Measurements from ENCODE around the gene CELA1.
"Not testable (repeated sequence)": the region's sequence is repeated elsewhere in the genome, so short reads cannot be mapped to it uniquely, and the experiment has no call there.

Gene CELA1

GRCh38 chr12:51348116-51348515, 1.6 kb upstream of the CELA1 start:
- Histone ChIP-seq H3K27ac (ENCODE audit: insufficient read depth, low read length, poor library complexity, severe bottlenecking) (no peak overlapping the region), H3K9me3 (ENCODE audit: control insufficient read depth, low read length) (no peaks in the 10 kb centered on the region), H3K4me1 (ENCODE audit: control insufficient read depth, insufficient read depth, low read length, poor library complexity, severe bottlenecking) (no peaks in the 10 kb centered on the region), H3K27me3 (replicated peaks; ENCODE audit: control insufficient read depth, insufficient read depth, low read length, poor library complexity, severe bottlenecking) (no peaks in the 10 kb centered on the region), H3K4me3 (ENCODE audit: insufficient read depth, low read depth, low read length, poor library complexity, severe bottlenecking) (no peak overlapping the region), H3K36me3 (ENCODE audit: control insufficient read depth, insufficient read depth, low read length) (no peaks in the 10 kb centered on the region)
- DNase-seq: no peak

- Histone ChIP-seq H3K27ac (ENCODE audit: insufficient read depth, low read length, poor library complexity, severe bottlenecking) (no peak overlapping the region), H3K9me3 (ENCODE audit: control insufficient read depth, low read length) (no peaks in the 10 kb centered on the region), H3K36me3 (ENCODE audit: control insufficient read depth, insufficient read depth, low read length) (no peaks in the 10 kb centered on the region), H3K27me3 (replicated peaks; ENCODE audit: control insufficient read depth, insufficient read depth, low read length, poor library complexity, severe bottlenecking) (no peaks in the 10 kb centered on the region), H3K4me1 (ENCODE audit: control insufficient read depth, insufficient read depth, low read length, poor library complexity, severe bottlenecking) (peaks cover 5% of the 10 kb centered on the region), H3K4me3 (ENCODE audit: insufficient read depth, low read depth, low read length, poor library complexity, severe bottlenecking) (no peak overlapping the region)
- DNase-seq: no peak
Measured at GRCh38 chr12:51345681-51346080, 798 bp downstream of the CELA1 start.

GRCh38 chr12:51343201-51343600, 3.3 kb downstream of the CELA1 start:
- Histone ChIP-seq H3K9me3 (ENCODE audit: control insufficient read depth, low read length) (no peaks in the 10 kb centered on the region), H3K36me3 (ENCODE audit: control insufficient read depth, insufficient read depth, low read length) (no peaks in the 10 kb centered on the region), H3K27me3 (replicated peaks; ENCODE audit: control insufficient read depth, insufficient read depth, low read length, poor library complexity, severe bottlenecking) (no peaks in the 10 kb centered on the region), H3K4me3 (ENCODE audit: insufficient read depth, low read depth, low read length, poor library complexity, severe bottlenecking) (no peak overlapping the region), H3K4me1 (ENCODE audit: control insufficient read depth, insufficient read depth, low read length, poor library complexity, severe bottlenecking) (peaks cover 5% of the 10 kb centered on the region), H3K27ac (ENCODE audit: insufficient read depth, low read length, poor library complexity, severe bottlenecking) (no peak overlapping the region)
- no peak for DNase-seq

DNA sequence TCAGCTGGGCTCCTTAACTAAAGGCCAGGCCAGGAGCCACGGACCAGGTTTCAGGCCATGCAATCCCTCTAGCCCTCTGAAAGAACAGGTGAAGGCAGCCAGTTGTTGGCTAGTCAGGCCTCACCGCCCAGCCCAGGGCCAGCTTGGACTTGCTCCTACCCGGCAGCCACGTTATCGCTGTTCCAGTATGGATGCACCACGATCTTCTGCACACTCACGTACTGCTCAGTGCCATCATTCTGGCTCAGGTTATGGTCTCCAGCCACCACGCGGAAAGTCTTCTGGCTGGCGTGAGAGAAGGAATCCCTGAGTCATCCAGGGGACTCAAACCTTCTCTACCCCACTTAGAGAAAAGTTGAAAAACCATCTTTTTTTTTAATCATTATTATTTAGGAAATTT, 4.1 kb downstream of the CELA1 start:
- Histone ChIP-seq H3K4me1 (ENCODE audit: control insufficient read depth, insufficient read depth, low read length, poor library complexity, severe bottlenecking) (peaks cover 5% of the 10 kb centered on the region), H3K27ac (ENCODE audit: insufficient read depth, low read length, poor library complexity, severe bottlenecking) (no peak overlapping the region), H3K27me3 (replicated peaks; ENCODE audit: control insufficient read depth, insufficient read depth, low read length, poor library complexity, severe bottlenecking) (no peaks in the 10 kb centered on the region), H3K4me3 (ENCODE audit: insufficient read depth, low read depth, low read length, poor library complexity, severe bottlenecking) (no peak overlapping the region), H3K9me3 (ENCODE audit: control insufficient read depth, low read length) (no peaks in the 10 kb centered on the region), H3K36me3 (ENCODE audit: control insufficient read depth, insufficient read depth, low read length) (no peaks in the 10 kb centered on the region)
- no peak for DNase-seq

DNA sequence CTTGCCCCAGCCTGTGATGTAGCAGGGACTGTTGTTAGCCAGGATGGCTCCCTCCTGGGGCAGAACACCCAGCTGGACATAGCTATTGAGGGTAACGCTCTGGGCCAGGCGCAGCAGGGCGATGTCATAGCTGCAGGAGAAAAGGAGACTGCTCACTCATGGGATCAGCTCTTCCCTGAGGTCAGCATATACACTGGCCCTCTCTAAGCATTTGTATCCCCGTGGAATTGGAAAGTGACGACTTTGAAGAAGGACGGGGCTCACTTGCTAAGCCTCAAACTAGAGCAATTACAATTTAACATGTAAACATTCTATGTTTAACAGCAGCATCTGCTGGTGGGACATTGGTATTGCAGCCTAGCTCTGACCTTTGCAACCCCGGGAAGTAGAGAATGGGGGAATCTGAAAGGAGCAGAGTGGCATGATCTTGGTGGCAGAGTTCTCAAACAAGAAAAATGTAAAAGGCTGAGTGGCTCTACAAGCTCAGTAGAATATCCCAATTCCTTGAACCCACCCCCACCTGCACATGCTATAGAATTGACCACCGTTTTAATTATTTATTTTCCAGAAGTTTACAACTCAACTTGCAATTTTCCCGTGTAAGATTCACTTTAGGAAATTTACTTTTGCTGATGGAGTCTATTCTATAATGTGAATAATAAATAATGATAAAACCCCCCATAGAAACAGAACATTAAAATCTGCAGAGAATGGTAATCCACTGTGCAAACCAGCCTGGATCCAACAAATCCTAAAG, 5.0 kb downstream of the CELA1 start:
- no peaks in the 10 kb centered on the region for H3K27me3 ChIP-seq (replicated peaks; ENCODE audit: control insufficient read depth, insufficient read depth, low read length, poor library complexity, severe bottlenecking)
- no peaks in the 10 kb centered on the region for H3K9me3 ChIP-seq (ENCODE audit: control insufficient read depth, low read length)
- peak overlapping the region; percentile 11 for H3K4me3 ChIP-seq (ENCODE audit: insufficient read depth, low read depth, low read length, poor library complexity, severe bottlenecking)
- H3K27ac ChIP-seq (ENCODE audit: insufficient read depth, low read length, poor library complexity, severe bottlenecking): no peak overlapping the region
- no peaks in the 10 kb centered on the region for H3K36me3 ChIP-seq (ENCODE audit: control insufficient read depth, insufficient read depth, low read length)
- DNase-seq: peak; percentile 32 to 53 (median 47)
- peaks cover 5% of the 10 kb centered on the region for H3K4me1 ChIP-seq (ENCODE audit: control insufficient read depth, insufficient read depth, low read length, poor library complexity, severe bottlenecking)

GRCh38 chr12:51339750-51340149, 6.7 kb downstream of the CELA1 start:
- Histone ChIP-seq H3K27me3 (replicated peaks; ENCODE audit: control insufficient read depth, insufficient read depth, low read length, poor library complexity, severe bottlenecking) (no peaks in the 10 kb centered on the region), H3K27ac (ENCODE audit: insufficient read depth, low read length, poor library complexity, severe bottlenecking) (no peak overlapping the region), H3K9me3 (ENCODE audit: control insufficient read depth, low read length) (no peaks in the 10 kb centered on the region), H3K4me1 (ENCODE audit: control insufficient read depth, insufficient read depth, low read length, poor library complexity, severe bottlenecking) (peaks cover 5% of the 10 kb centered on the region), H3K4me3 (ENCODE audit: insufficient read depth, low read depth, low read length, poor library complexity, severe bottlenecking) (no peak overlapping the region), H3K36me3 (ENCODE audit: control insufficient read depth, insufficient read depth, low read length) (no peaks in the 10 kb centered on the region)
- no peak for DNase-seq

- DNase-seq; H3K36me3 ChIP-seq (ENCODE audit: control insufficient read depth, insufficient read depth, low read length); H3K4me1 ChIP-seq (ENCODE audit: control insufficient read depth, insufficient read depth, low read length, poor library complexity, severe bottlenecking); H3K4me3 ChIP-seq (ENCODE audit: insufficient read depth, low read depth, low read length, poor library complexity, severe bottlenecking); H3K9me3 ChIP-seq (ENCODE audit: control insufficient read depth, low read length); H3K27ac ChIP-seq (ENCODE audit: insufficient read depth, low read length, poor library complexity, severe bottlenecking); H3K27me3 ChIP-seq (replicated peaks; ENCODE audit: control insufficient read depth, insufficient read depth, low read length, poor library complexity, severe bottlenecking): not testable (repeated sequence)
Measured at GRCh38 chr12:51337336-51337735, 9.1 kb downstream of the CELA1 start.

- DNase-seq: no peak
- Histone ChIP-seq H3K36me3 (ENCODE audit: control insufficient read depth, insufficient read depth, low read length) (no peaks in the 10 kb centered on the region), H3K4me3 (ENCODE audit: insufficient read depth, low read depth, low read length, poor library complexity, severe bottlenecking) (no peak overlapping the region), H3K27me3 (replicated peaks; ENCODE audit: control insufficient read depth, insufficient read depth, low read length, poor library complexity, severe bottlenecking) (no peaks in the 10 kb centered on the region), H3K27ac (ENCODE audit: insufficient read depth, low read length, poor library complexity, severe bottlenecking) (no peak overlapping the region), H3K4me1 (ENCODE audit: control insufficient read depth, insufficient read depth, low read length, poor library complexity, severe bottlenecking) (peaks cover under 1% of the 10 kb centered on the region), H3K9me3 (ENCODE audit: control insufficient read depth, low read length) (no peaks in the 10 kb centered on the region)
Measured at GRCh38 chr12:51335931-51336330, 10.5 kb downstream of the CELA1 start.

DNA sequence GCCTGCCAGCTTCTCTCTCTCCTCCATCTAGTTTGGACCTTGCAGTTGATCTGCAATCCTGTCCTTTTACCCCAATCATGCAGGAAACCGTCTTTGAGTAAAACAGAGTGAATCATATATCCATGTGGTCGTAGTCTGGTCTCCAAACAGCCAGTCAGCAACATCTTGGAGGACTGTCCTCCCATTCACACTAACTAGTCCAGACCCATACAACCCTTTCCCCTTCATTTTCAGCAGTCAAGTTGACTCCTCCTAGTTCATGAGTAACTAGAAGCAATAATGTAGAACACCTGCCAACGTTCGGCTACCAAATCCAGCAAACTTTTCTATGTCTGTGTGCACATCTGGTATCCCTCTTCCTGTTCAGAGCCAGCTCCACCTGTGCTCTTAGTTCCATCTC, 11.7 kb downstream of the CELA1 start:
- DNase-seq: no peak
- no peak overlapping the region for H3K27ac ChIP-seq (ENCODE audit: insufficient read depth, low read length, poor library complexity, severe bottlenecking)
- no peaks in the 10 kb centered on the region for H3K36me3 ChIP-seq (ENCODE audit: control insufficient read depth, insufficient read depth, low read length)
- H3K4me3 ChIP-seq (ENCODE audit: insufficient read depth, low read depth, low read length, poor library complexity, severe bottlenecking): no peak overlapping the region
- H3K27me3 ChIP-seq (replicated peaks; ENCODE audit: control insufficient read depth, insufficient read depth, low read length, poor library complexity, severe bottlenecking): no peaks in the 10 kb centered on the region
- H3K4me1 ChIP-seq (ENCODE audit: control insufficient read depth, insufficient read depth, low read length, poor library complexity, severe bottlenecking): peaks cover 4% of the 10 kb centered on the region
- H3K9me3 ChIP-seq (ENCODE audit: control insufficient read depth, low read length): no peaks in the 10 kb centered on the region

DNA sequence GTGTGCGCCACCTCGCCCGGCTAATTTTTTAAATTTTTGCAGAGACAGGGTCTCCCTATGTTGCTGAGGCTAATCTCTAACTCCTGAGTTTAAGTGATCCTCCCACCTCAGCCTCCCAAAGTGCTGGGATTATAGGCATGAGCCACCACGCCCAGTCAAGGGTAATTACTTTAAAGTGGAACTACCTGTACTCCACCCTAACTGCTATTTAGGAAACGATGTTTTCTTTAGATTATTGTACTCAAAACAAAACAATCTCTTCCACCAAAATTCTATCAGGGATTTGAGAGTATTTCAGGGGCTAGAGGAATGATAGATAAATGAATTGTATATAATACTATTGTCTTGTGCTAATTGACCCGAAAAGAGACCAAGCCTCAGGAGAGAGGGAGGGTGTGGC, 12.9 kb downstream of the CELA1 start:
- no peak for DNase-seq
- no peak overlapping the region for H3K27ac ChIP-seq (ENCODE audit: insufficient read depth, low read length, poor library complexity, severe bottlenecking)
- no peak overlapping the region for H3K4me3 ChIP-seq (ENCODE audit: insufficient read depth, low read depth, low read length, poor library complexity, severe bottlenecking)
- no peaks in the 10 kb centered on the region for H3K9me3 ChIP-seq (ENCODE audit: control insufficient read depth, low read length)
- H3K27me3 ChIP-seq (replicated peaks; ENCODE audit: control insufficient read depth, insufficient read depth, low read length, poor library complexity, severe bottlenecking): no peaks in the 10 kb centered on the region
- peaks cover 14% of the 10 kb centered on the region for H3K4me1 ChIP-seq (ENCODE audit: control insufficient read depth, insufficient read depth, low read length, poor library complexity, severe bottlenecking)
- no peaks in the 10 kb centered on the region for H3K36me3 ChIP-seq (ENCODE audit: control insufficient read depth, insufficient read depth, low read length)
